SK-N-SH (cell line): ENCODE measurements around the gene NR2F1-AS1. TPM values are rescaled to one million over a fixed set of nuclear protein-coding genes. Genes with fewer than 3 reads are reported as not detected.

Experiments used
- CTCF ChIA-PET: fragments of 300-600, 350-600 bp; formaldehyde crosslinking; extraction: SDS; loops from one replicate; lab custom pipeline; 2021; lab: Yijun Ruan, JAX
- POLR2A ChIA-PET: fragments of 350-600 bp; sonication (Branson Sonifier 250); formaldehyde crosslinking; extraction: SDS; loops from one replicate; lab custom pipeline; 2020; ENCODE audit warnings: antibody characterized with exemption, inconsistent platforms; lab: Yijun Ruan, JAX
- DNase-seq: peaks from one replicate; pipeline ENCODE4 v3.0.0; 2012
- H2AFZ ChIP-seq: fragments of 200-600 bp; sonication (generic); 2 replicates; pipeline ENCODE4 v1.8.1; 2016; ENCODE audit warnings: antibody characterized with exemption, mild to moderate bottlenecking, low read depth
- H3F3A ChIP-seq: fragments of 200-600 bp; sonication (generic); replicated peaks from 2 replicates; pipeline ENCODE3; 2016; ENCODE audit warnings: antibody characterized with exemption, mild to moderate bottlenecking; ENCODE audit not compliant: insufficient read depth
- H3K27ac ChIP-seq, 2 experiments: fragments of 200-500 bp in 1 of 2; fragments of 200-600 bp in 1 of 2; sonication (Bioruptor generic) in 1 of 2; sonication (generic), shearing (Covaris generic) in 1 of 2; 2 replicates each; pipeline versions ENCODE4 v1.5.1 to v1.6.1; 2014 to 2016; ENCODE audit warnings: low read depth in 2 of 2, inconsistent platforms in 1 of 2, low read length in 1 of 2, mild to moderate bottlenecking in 1 of 2, mixed read lengths in 1 of 2
- H3K27me3 ChIP-seq: fragments of 200-600 bp; sonication (generic), shearing (Covaris generic); 2 replicates; pipeline ENCODE4 v1.6.1; 2016; ENCODE audit warnings: mixed run types; ENCODE audit not compliant: insufficient read depth
- H3K36me3 ChIP-seq, 2 experiments: fragments of 200-500 bp in 1 of 2; fragments of 200-600 bp in 1 of 2; sonication (Bioruptor generic) in 1 of 2; sonication (generic) in 1 of 2; replicated peaks in 1 of 2; 2 replicates each; pipeline versions ENCODE3 to v1.5.1; 2014 to 2016; ENCODE audit warnings: low read length in 1 of 2, mild to moderate bottlenecking in 1 of 2; ENCODE audit not compliant: insufficient read depth in 2 of 2, control insufficient read depth in 1 of 2
- H3K4me1 ChIP-seq, 2 experiments: fragments of 200-500 bp in 1 of 2; fragments of 200-600 bp in 1 of 2; sonication (Bioruptor generic) in 1 of 2; sonication (generic), shearing (Covaris generic) in 1 of 2; 2 replicates each; pipeline versions ENCODE4 v1.5.1 to v1.6.1; 2014 to 2016; ENCODE audit warnings: low read depth in 1 of 2, low read length in 1 of 2, mixed run types in 1 of 2; ENCODE audit not compliant: insufficient read depth in 2 of 2, control insufficient read depth in 1 of 2
- H3K4me2 ChIP-seq: fragments of 200-600 bp; sonication (generic), shearing (Covaris generic); 2 replicates; pipeline ENCODE4 v1.6.1; 2017; ENCODE audit warnings: mixed run types
- H3K4me3 ChIP-seq, 2 experiments: fragments of 200-500 bp in 1 of 2; fragments of 200-600 bp in 1 of 2; sonication (Bioruptor generic) in 1 of 2; sonication (generic), shearing (Covaris generic) in 1 of 2; 2 replicates each; pipeline versions ENCODE4 v1.5.1 to v1.8.1; 2014 to 2016; ENCODE audit warnings: low read depth in 2 of 2, inconsistent platforms in 1 of 2, low read length in 1 of 2, mild to moderate bottlenecking in 1 of 2, mixed read lengths in 1 of 2, moderate library complexity in 1 of 2
- H3K79me2 ChIP-seq: fragments of 200-600 bp; sonication (generic); 2 replicates; pipeline ENCODE4 v1.8.1; 2017; ENCODE audit warnings: mild to moderate bottlenecking; ENCODE audit not compliant: insufficient read depth
- H3K9ac ChIP-seq: fragments of 200-600 bp; sonication (generic); 2 replicates; pipeline ENCODE4 v1.6.1; 2017; ENCODE audit warnings: mixed run types
- H3K9me2 ChIP-seq: fragments of 200-600 bp; sonication (generic); 2 replicates; pipeline ENCODE4 v1.6.1; 2017; ENCODE audit warnings: mixed run types
- H3K9me3 ChIP-seq: fragments of 200-600 bp; sonication (generic); 2 replicates; pipeline ENCODE4 v1.6.1; 2017; ENCODE audit warnings: mixed run types, mild to moderate bottlenecking, moderate library complexity
- H4K20me1 ChIP-seq: fragments of 200-600 bp; sonication (generic); 2 replicates; pipeline ENCODE4 v1.6.1; 2017; ENCODE audit warnings: mild to moderate bottlenecking, mixed run types; ENCODE audit not compliant: insufficient read depth
- CTCF ChIP-seq: fragments of 200-600 bp; sonication (generic); IDR thresholded peaks from 2 replicates; pipeline ENCODE4 v1.6.1; 2017; ENCODE audit warnings: antibody characterized with exemption, mild to moderate bottlenecking, moderate library complexity
- FOSL2 ChIP-seq: IDR thresholded peaks from 2 replicates; pipeline ENCODE4 v1.4.0; 2012; ENCODE audit warnings: low read depth, mild to moderate bottlenecking, moderate library complexity, borderline replicate concordance
- FOXM1 ChIP-seq: IDR thresholded peaks from 2 replicates; pipeline ENCODE4 v1.4.0; 2012; ENCODE audit warnings: low read depth, mild to moderate bottlenecking
- GABPA ChIP-seq: IDR thresholded peaks from 2 replicates; pipeline ENCODE4 v1.4.0; 2012; ENCODE audit warnings: low read depth, mild to moderate bottlenecking
- GATA2 ChIP-seq: sonication (generic); formaldehyde crosslinking; IDR thresholded peaks from 2 replicates; pipeline ENCODE4 v1.5.0; 2020; ENCODE audit warnings: mild to moderate bottlenecking, missing genetic modification reagents
- JUND ChIP-seq: IDR thresholded peaks from 2 replicates; pipeline ENCODE4 v1.4.0; 2012
- MEF2A ChIP-seq: IDR thresholded peaks from 2 replicates; pipeline ENCODE4 v1.4.0; 2012; ENCODE audit warnings: low read depth, borderline replicate concordance
- MXI1 ChIP-seq: IDR thresholded peaks from 2 replicates; pipeline ENCODE4 v1.6.1; 2012; ENCODE audit warnings: mild to moderate bottlenecking, low read depth, low read length, improper control_type of control experiment
- NFIC ChIP-seq: IDR thresholded peaks from 2 replicates; pipeline ENCODE4 v1.4.0; 2012; ENCODE audit warnings: borderline replicate concordance
- NRF1 ChIP-seq: IDR thresholded peaks from 2 replicates; pipeline ENCODE4 v1.6.1; 2012; ENCODE audit warnings: low read depth, mild to moderate bottlenecking, low read length
- PBX3 ChIP-seq: IDR thresholded peaks from 2 replicates; pipeline ENCODE4; 2012
- RAD21 ChIP-seq: IDR thresholded peaks from 2 replicates; pipeline ENCODE4 v1.6.1; 2012; ENCODE audit warnings: mild to moderate bottlenecking, low read length
- RCOR1 ChIP-seq: fragments of 150-350 bp; IDR thresholded peaks from 2 replicates; pipeline ENCODE4 v1.6.1; 2017; ENCODE audit warnings: antibody characterized with exemption, low read length
- RFX5 ChIP-seq: IDR thresholded peaks from 2 replicates; pipeline ENCODE4 v1.6.1; 2012; ENCODE audit warnings: mild to moderate bottlenecking, improper control_type of control experiment, low read length
- RXRA ChIP-seq: IDR thresholded peaks from 2 replicates; pipeline ENCODE4 v1.4.0; 2012; ENCODE audit warnings: low read depth, mild to moderate bottlenecking, borderline replicate concordance
- TEAD4 ChIP-seq: IDR thresholded peaks from 2 replicates; pipeline ENCODE4 v1.4.0; 2012; ENCODE audit warnings: mild to moderate bottlenecking, borderline replicate concordance; ENCODE audit not compliant: insufficient read depth
- YY1 ChIP-seq: IDR thresholded peaks from 2 replicates; pipeline ENCODE4 v1.4.0; 2012; ENCODE audit warnings: low read depth, mild to moderate bottlenecking
- WGBS: methylation state at CpG from one replicate; pipeline ENCODE4 v1.1.6; 2017; ENCODE audit warnings: low lambda C conversion rate; 5-methylcytosine and 5-hydroxymethylcytosine counted together
- polyA plus RNA-seq, 3 experiments: library from polyadenylated mRNA; depleted of rRNA; stranded (reverse); fragments of >200 nt; gene quantifications; 2 replicates each; pipeline ENCODE4 v1.2.3, GENCODE V29; 2012
- TF ChIP-seq, protein P1 (sequence below): IDR thresholded peaks from 2 replicates; pipeline ENCODE4 v1.4.0; 2012; ENCODE audit warnings: low read depth
- TF ChIP-seq, protein P2 (sequence below): fragments of 150-350 bp; IDR thresholded peaks from 2 replicates; pipeline ENCODE4 v1.6.1; 2016; ENCODE audit warnings: mild to moderate bottlenecking, low read depth, low read length
- TF ChIP-seq, protein P3 (sequence below): IDR thresholded peaks from 2 replicates; pipeline ENCODE4 v1.4.0; 2012; ENCODE audit warnings: low read depth, borderline replicate concordance

The NR2F1-AS1 gene
- polyA plus RNA-seq, 1 of the 3 experiments (the other 2 are of a cell fraction): 7.4 TPM

- TF ChIP-seq PBX3: no peak
- no peak for TF ChIP-seq MEF2A
- TF ChIP-seq NFIC: no peak
- TF ChIP-seq TEAD4: no peak
- TF ChIP-seq MXI1: no peak
Observed at GRCh38 chr5:93574491-93575305, 6.3 kb downstream of the NR2F1-AS1 start (continued).

- H3K4me3 ChIP-seq: no peak overlapping the region
- CTCF ChIA-PET: no interaction called here
Observed at GRCh38 chr5:93573354-93574351, 7.4 kb downstream of the NR2F1-AS1 start.

More at GRCh38 chr5:93573354-93574351, 7.4 kb downstream of the NR2F1-AS1 start:
- Histone ChIP-seq H2AFZ (no peak overlapping the region), H4K20me1 (no peaks in the 10 kb centered on the region), H3K4me2 (no peak overlapping the region), H3K27me3 (no peaks in the 10 kb centered on the region), H3F3A (peaks cover 2% of the 10 kb centered on the region), H3K9me3 (no peaks in the 10 kb centered on the region), H3K27ac (no peak overlapping the region), H3K79me2 (peaks cover 30% of the 10 kb centered on the region), H3K4me1 (peaks cover under 1 to 15% of the 10 kb centered on the region in 2 experiments; a peak in 3 of 4 replicates), H3K36me3 (peaks cover 0 to 15% of the 10 kb centered on the region in 2 experiments), H3K9me2 (no peaks in the 10 kb centered on the region), H3K9ac (no peak overlapping the region)
- no peak for DNase-seq
- TF ChIP-seq, protein P1, sequence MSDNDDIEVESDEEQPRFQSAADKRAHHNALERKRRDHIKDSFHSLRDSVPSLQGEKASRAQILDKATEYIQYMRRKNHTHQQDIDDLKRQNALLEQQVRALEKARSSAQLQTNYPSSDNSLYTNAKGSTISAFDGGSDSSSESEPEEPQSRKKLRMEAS: no peak
- TF ChIP-seq NRF1 (no peak), YY1 (no peak), RAD21 (no peak), FOXM1 (no peak), GATA2 (no peak), FOSL2 (no peak), GABPA (no peak), RXRA (no peak), MEF2A (no peak), JUND (no peak), CTCF (no peak), RFX5 (no peak), RCOR1 (no peak)
- TF ChIP-seq, protein P2, sequence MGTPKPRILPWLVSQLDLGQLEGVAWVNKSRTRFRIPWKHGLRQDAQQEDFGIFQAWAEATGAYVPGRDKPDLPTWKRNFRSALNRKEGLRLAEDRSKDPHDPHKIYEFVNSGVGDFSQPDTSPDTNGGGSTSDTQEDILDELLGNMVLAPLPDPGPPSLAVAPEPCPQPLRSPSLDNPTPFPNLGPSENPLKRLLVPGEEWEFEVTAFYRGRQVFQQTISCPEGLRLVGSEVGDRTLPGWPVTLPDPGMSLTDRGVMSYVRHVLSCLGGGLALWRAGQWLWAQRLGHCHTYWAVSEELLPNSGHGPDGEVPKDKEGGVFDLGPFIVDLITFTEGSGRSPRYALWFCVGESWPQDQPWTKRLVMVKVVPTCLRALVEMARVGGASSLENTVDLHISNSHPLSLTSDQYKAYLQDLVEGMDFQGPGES: no peak
- TF ChIP-seq, protein P3, sequence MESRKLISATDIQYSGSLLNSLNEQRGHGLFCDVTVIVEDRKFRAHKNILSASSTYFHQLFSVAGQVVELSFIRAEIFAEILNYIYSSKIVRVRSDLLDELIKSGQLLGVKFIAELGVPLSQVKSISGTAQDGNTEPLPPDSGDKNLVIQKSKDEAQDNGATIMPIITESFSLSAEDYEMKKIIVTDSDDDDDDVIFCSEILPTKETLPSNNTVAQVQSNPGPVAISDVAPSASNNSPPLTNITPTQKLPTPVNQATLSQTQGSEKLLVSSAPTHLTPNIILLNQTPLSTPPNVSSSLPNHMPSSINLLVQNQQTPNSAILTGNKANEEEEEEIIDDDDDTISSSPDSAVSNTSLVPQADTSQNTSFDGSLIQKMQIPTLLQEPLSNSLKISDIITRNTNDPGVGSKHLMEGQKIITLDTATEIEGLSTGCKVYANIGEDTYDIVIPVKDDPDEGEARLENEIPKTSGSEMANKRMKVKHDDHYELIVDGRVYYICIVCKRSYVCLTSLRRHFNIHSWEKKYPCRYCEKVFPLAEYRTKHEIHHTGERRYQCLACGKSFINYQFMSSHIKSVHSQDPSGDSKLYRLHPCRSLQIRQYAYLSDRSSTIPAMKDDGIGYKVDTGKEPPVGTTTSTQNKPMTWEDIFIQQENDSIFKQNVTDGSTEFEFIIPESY: no peak
- POLR2A ChIA-PET: no interaction called here
- WGBS: 96% methylated on average over 32 of the region's 32 CpGs
